Ishikawa (cell line): Measurements from ENCODE around the gene SYNM.
A peak's percentile ranks its signal among the peaks of the same experiment; 100 is the strongest.

ENCODE experiments used
- CEBPB ChIP-seq: IDR thresholded peaks from 2 replicates; pipeline ENCODE4 v1.6.1; 2012
- CREB1 ChIP-seq: IDR thresholded peaks from 2 replicates; pipeline ENCODE4 v1.6.1; 2012; ENCODE audit warnings: low read depth
- EGR1 ChIP-seq: IDR thresholded peaks from 2 replicates; pipeline ENCODE4 v1.6.1; 2012
- EP300 ChIP-seq: IDR thresholded peaks from 2 replicates; pipeline ENCODE4 v1.6.1; 2012; ENCODE audit warnings: borderline replicate concordance
- FOXM1 ChIP-seq: IDR thresholded peaks from 2 replicates; pipeline ENCODE4 v1.6.1; 2012; ENCODE audit warnings: low read depth, borderline replicate concordance
- MAX ChIP-seq: IDR thresholded peaks from 2 replicates; pipeline ENCODE4 v1.6.1; 2012
- NFIC ChIP-seq: IDR thresholded peaks from 2 replicates; pipeline ENCODE4 v1.6.1; 2012
- RAD21 ChIP-seq: IDR thresholded peaks from 2 replicates; pipeline ENCODE4 v1.6.1; 2012; ENCODE audit warnings: low read depth
- REST ChIP-seq: IDR thresholded peaks from 2 replicates; pipeline ENCODE4 v1.6.1; 2012; ENCODE audit warnings: low read depth, mild to moderate bottlenecking
- TAF1 ChIP-seq: IDR thresholded peaks from 2 replicates; pipeline ENCODE4 v1.6.1; 2012; ENCODE audit warnings: low read depth, mild to moderate bottlenecking
- TCF12 ChIP-seq: IDR thresholded peaks from 2 replicates; pipeline ENCODE4 v1.6.1; 2012; ENCODE audit warnings: low read depth
- TEAD4 ChIP-seq: IDR thresholded peaks from 2 replicates; pipeline ENCODE4 v1.6.1; 2012
- USF1 ChIP-seq: IDR thresholded peaks from 2 replicates; pipeline ENCODE4 v1.6.1; 2012
- YY1 ChIP-seq: IDR thresholded peaks from 2 replicates; pipeline ENCODE4 v1.6.1; 2012; ENCODE audit warnings: low read depth
- ZBTB7A ChIP-seq: IDR thresholded peaks from 2 replicates; pipeline ENCODE4 v1.6.1; 2012; ENCODE audit warnings: low read depth

The SYNM gene

GRCh38 chr15:99149366-99149765, 44.5 kb downstream of the SYNM start:
- TF ChIP-seq EP300 (no peak), NFIC (no peak)

GRCh38 chr15:99151156-99151555, 46.3 kb downstream of the SYNM start:
- TF ChIP-seq ZBTB7A (no peak), NFIC (peak; percentile 17; the same call in 1 of the 2 replicates)

- no peak for TF ChIP-seq FOXM1
- TF ChIP-seq TAF1: no peak
These were observed 48.2 kb downstream of the SYNM start for GRCh38 chr15:99153026-99153535.

GRCh38 chr15:99154271-99154670, 49.4 kb downstream of the SYNM start:
- no peak for TF ChIP-seq EP300
- TF ChIP-seq CREB1: no peak
- no peak for TF ChIP-seq TCF12
- TF ChIP-seq USF1: no peak
- TF ChIP-seq NFIC: no peak
- TF ChIP-seq EGR1: no peak
- TF ChIP-seq TEAD4: no peak
- TF ChIP-seq FOXM1: no peak
- no peak for TF ChIP-seq TAF1
- no peak for TF ChIP-seq CEBPB
- TF ChIP-seq REST: no peak
- no peak for TF ChIP-seq ZBTB7A
- no peak for TF ChIP-seq YY1
- TF ChIP-seq RAD21: no peak
- TF ChIP-seq MAX: no peak

- no peak for TF ChIP-seq TCF12
- no peak for TF ChIP-seq USF1
- TF ChIP-seq MAX: no peak
- no peak for TF ChIP-seq FOXM1
- peak; percentile 54 for TF ChIP-seq CEBPB
These were observed 51.1 kb downstream of the SYNM start for GRCh38 chr15:99155961-99156443.

- TF ChIP-seq TAF1: no peak
- no peak for TF ChIP-seq ZBTB7A
- TF ChIP-seq MAX: no peak
- TF ChIP-seq CREB1: no peak
- TF ChIP-seq EGR1: no peak
- no peak for TF ChIP-seq YY1
- TF ChIP-seq NFIC: no peak
- TF ChIP-seq EP300: no peak
- TF ChIP-seq USF1: no peak
- no peak for TF ChIP-seq RAD21
These were observed 52.6 kb downstream of the SYNM start for GRCh38 chr15:99157456-99157855.

- TF ChIP-seq TCF12: no peak
- no peak for TF ChIP-seq ZBTB7A
- TF ChIP-seq FOXM1: no peak
- TF ChIP-seq CREB1: no peak
- TF ChIP-seq TEAD4: no peak
- TF ChIP-seq RAD21: no peak
- no peak for TF ChIP-seq YY1
- no peak for TF ChIP-seq MAX
These were observed 53.9 kb downstream of the SYNM start for GRCh38 chr15:99158626-99159412.
